Activated B cell treated with CpG ODN at 0.5 μM for 24 hours (primary cell): ENCODE data around the gene VPS13A. TPM values are rescaled to one million over a fixed set of nuclear protein-coding genes. Genes with fewer than 3 reads are reported as not detected.

Source experiments
- ATAC-seq: fragments of 200-7000 bp; cut with Tn5 transposase; one replicate; pipeline ENCODE4 v1.10.0; 2021; ENCODE audit warnings: low read depth, mild to moderate bottlenecking, moderate library complexity
- CTCF ChIA-PET: fragments of 350-600 bp; sonication (Branson Sonifier 250); formaldehyde crosslinking; loops from one replicate; lab custom pipeline; 2021; ENCODE audit warnings: antibody characterized with exemption; lab: Charles Lee
- POLR2A ChIA-PET: fragments of 350-600 bp; sonication (Branson Sonifier 250); formaldehyde crosslinking; loops from one replicate; lab custom pipeline; 2021; ENCODE audit warnings: antibody characterized with exemption; lab: Charles Lee
- DNase-seq: peaks from one replicate; pipeline ENCODE4 v3.0.0; 2022
- H3K27ac Mint-ChIP-seq: one replicate; pipeline ENCODE4 v1.8.0; 2020; ENCODE audit warnings: mixed read lengths
- H3K27me3 Mint-ChIP-seq: one replicate; pipeline ENCODE4 v1.8.0; 2021; ENCODE audit warnings: mixed read lengths
- H3K36me3 Mint-ChIP-seq: one replicate; pipeline ENCODE4 v1.8.0; 2021; ENCODE audit warnings: low read depth, mixed read lengths
- H3K4me1 Mint-ChIP-seq: one replicate; pipeline ENCODE4 v1.8.0; 2021; ENCODE audit warnings: mixed read lengths
- H3K4me3 Mint-ChIP-seq: one replicate; pipeline ENCODE4 v1.8.0; 2020; ENCODE audit warnings: mild to moderate bottlenecking, mixed read lengths
- H3K9me3 Mint-ChIP-seq: one replicate; pipeline ENCODE4 v1.8.0; 2020; ENCODE audit warnings: mixed read lengths
- intact Hi-C: fragments of 100-400 bp; cut with micrococcal nuclease; formaldehyde crosslinking; loops from one replicate; pipeline ENCODE4 v1.15.1; 2024
- total RNA-seq: library from RNA; stranded (reverse); gene quantifications from 2 replicates; pipeline ENCODE4 v1.2.3, GENCODE V29; 2022
- TF ChIP-seq, protein P1 (sequence below): fragments of 200-600 bp; IDR thresholded peaks from one replicate; pipeline ENCODE4 v1.8.0; 2022; ENCODE audit warnings: antibody characterized with exemption, mild to moderate bottlenecking

VPS13A gene
- total RNA-seq, 1 donor from 2014 or later, result 69.8 TPM

GRCh38 chr9:77462066-77462465, 284.7 kb downstream of the VPS13A start:
- CTCF ChIA-PET, result no interaction called here
- H3K4me3 Mint-ChIP-seq, result no peak overlapping the region

GRCh38 chr9:77463151-77463550, 285.8 kb downstream of the VPS13A start:
- Mint-ChIP-seq H3K36me3 (no peaks in the 10 kb centered on the region), H3K4me3 (no peak overlapping the region), H3K9me3 (no peaks in the 10 kb centered on the region), H3K4me1 (no peaks in the 10 kb centered on the region), H3K27me3 (peaks cover 5% of the 10 kb centered on the region), H3K27ac (no peak overlapping the region)
- TF ChIP-seq, protein P1, sequence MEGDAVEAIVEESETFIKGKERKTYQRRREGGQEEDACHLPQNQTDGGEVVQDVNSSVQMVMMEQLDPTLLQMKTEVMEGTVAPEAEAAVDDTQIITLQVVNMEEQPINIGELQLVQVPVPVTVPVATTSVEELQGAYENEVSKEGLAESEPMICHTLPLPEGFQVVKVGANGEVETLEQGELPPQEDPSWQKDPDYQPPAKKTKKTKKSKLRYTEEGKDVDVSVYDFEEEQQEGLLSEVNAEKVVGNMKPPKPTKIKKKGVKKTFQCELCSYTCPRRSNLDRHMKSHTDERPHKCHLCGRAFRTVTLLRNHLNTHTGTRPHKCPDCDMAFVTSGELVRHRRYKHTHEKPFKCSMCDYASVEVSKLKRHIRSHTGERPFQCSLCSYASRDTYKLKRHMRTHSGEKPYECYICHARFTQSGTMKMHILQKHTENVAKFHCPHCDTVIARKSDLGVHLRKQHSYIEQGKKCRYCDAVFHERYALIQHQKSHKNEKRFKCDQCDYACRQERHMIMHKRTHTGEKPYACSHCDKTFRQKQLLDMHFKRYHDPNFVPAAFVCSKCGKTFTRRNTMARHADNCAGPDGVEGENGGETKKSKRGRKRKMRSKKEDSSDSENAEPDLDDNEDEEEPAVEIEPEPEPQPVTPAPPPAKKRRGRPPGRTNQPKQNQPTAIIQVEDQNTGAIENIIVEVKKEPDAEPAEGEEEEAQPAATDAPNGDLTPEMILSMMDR, result no peak
- ATAC-seq (no peak), DNase-seq (no peak)
- ChIA-PET CTCF (no interaction called here), POLR2A (no interaction called here)
- intact Hi-C loops, result no loop called here

More at GRCh38 chr9:77462066-77462465, 284.7 kb downstream of the VPS13A start:
- H3K4me1 Mint-ChIP-seq, result no peaks in the 10 kb centered on the region
- ATAC-seq (no peak), DNase-seq (no peak)
- no peaks in the 10 kb centered on the region for H3K9me3 Mint-ChIP-seq
- TF ChIP-seq, protein P1, result no peak
- peaks cover 7% of the 10 kb centered on the region for H3K27me3 Mint-ChIP-seq
- intact Hi-C loops, result no loop called here
- H3K36me3 Mint-ChIP-seq, result no peaks in the 10 kb centered on the region
- H3K27ac Mint-ChIP-seq, result no peak overlapping the region
- POLR2A ChIA-PET, result no interaction called here

DNA sequence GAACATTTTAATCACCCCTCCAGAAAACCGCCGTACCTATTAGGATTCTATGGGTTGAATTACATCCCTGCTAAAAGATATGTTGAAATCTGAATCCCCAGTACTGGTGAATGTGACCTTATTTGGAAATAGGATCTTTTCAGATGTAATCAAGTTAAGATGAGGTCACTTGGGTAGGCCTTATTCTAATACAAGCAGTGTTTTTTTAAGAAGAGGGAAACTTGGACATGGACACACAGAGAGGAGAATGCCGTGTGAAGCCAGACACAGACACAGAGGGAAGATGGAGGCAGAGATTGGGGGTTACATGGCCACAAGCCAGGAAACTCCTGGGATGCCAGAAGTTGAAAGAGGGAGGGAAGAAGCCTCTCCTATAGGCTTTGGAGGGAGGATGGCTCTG, 287.3 kb downstream of the VPS13A start:
- ChIA-PET POLR2A (no interaction called here), CTCF (no interaction called here)
- DNase-seq (no peak), ATAC-seq (no peak)
- H3K4me3 Mint-ChIP-seq, result no peak overlapping the region
- H3K9me3 Mint-ChIP-seq, result no peaks in the 10 kb centered on the region
- peaks cover 4% of the 10 kb centered on the region for H3K27me3 Mint-ChIP-seq
- TF ChIP-seq, protein P1, result no peak
- no peaks in the 10 kb centered on the region for H3K4me1 Mint-ChIP-seq
- H3K27ac Mint-ChIP-seq, result no peak overlapping the region
- intact Hi-C loops, result no loop called here
- H3K36me3 Mint-ChIP-seq, result no peaks in the 10 kb centered on the region

DNA sequence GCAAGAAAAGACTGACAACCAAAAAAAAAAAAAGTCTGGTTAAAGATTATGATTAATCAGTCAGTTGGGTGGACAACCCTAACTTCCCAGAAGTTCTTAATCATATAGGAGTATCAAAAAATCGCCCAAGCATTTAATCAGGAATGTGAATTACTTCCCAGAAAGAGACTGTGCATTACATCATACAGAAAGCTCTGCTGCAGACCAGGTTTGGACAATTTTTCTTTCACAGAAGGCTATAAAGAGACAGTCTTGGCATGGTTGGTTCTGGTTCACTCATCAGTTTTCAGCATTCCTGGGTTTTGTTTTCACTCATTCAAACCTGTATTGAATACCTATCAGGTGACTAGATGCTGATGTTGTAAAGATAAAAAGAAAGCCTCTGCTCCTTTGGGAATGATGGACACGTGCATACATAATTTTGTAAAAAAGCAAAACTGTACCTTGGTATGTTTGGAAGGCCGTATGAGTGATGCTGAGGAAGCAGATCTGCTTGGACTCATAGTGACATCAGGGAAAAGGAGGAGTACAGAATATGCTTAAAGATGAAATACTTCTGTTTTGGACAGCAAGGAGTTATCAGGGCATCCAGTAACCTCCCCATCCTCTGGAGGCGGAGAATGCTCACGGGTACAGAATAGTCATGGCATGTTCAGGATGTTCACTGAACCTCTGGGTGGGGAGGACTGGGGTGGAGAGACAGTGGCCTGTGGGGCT, 292.3 kb downstream of the VPS13A start:
- ChIA-PET CTCF (interaction anchor here (1.8 kb wide), 1 partner anchor 13 kb away, joined by 4 read pairs; no protein-coding TSS in a partner anchor), POLR2A (no interaction called here)
- Mint-ChIP-seq H3K27ac (no peak overlapping the region), H3K36me3 (no peaks in the 10 kb centered on the region), H3K27me3 (peaks cover under 1% of the 10 kb centered on the region), H3K4me3 (no peak overlapping the region), H3K9me3 (no peaks in the 10 kb centered on the region), H3K4me1 (no peaks in the 10 kb centered on the region)
- TF ChIP-seq, protein P1, result no peak
- intact Hi-C loops, result no loop called here
- DNase-seq (no peak), ATAC-seq (no peak)

Other genes with a start within 250 kb of the VPS13A start
- gene FOXB2, start 157.9 kb upstream of the VPS13A start, total RNA-seq, result not detected in 2 replicates